GM19099 (cell line): ENCODE results near the gene CLEC11A.

Experiments
- POLR2A ChIP-seq: IDR thresholded peaks from 3 replicates; pipeline ENCODE4 v1.6.1; 2011; ENCODE audit warnings: low read depth; ENCODE audit not compliant: insufficient read length; ENCODE audit errors: extremely low read depth

The CLEC11A gene

GRCh38 chr19:50725218-50725910, 2.2 kb downstream of the CLEC11A start:
- no peak for TF ChIP-seq POLR2A

DNA sequence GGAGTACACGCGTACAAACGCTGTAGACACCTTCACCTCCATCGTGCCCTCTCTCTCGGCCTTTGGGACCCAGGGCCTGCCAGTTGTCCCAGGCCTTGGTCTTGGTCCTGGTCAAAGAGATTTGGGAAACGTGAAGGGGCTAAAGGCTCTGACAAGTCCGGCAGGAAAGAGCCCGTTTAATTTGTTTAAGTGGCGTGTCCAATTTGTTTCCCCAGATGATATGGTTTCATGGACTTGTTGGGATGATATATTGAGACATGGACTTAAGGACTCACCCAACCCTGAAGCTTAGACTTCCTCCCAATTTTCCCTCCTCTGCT, 2.7 kb downstream of the CLEC11A start:
- TF ChIP-seq POLR2A = no peak

DNA sequence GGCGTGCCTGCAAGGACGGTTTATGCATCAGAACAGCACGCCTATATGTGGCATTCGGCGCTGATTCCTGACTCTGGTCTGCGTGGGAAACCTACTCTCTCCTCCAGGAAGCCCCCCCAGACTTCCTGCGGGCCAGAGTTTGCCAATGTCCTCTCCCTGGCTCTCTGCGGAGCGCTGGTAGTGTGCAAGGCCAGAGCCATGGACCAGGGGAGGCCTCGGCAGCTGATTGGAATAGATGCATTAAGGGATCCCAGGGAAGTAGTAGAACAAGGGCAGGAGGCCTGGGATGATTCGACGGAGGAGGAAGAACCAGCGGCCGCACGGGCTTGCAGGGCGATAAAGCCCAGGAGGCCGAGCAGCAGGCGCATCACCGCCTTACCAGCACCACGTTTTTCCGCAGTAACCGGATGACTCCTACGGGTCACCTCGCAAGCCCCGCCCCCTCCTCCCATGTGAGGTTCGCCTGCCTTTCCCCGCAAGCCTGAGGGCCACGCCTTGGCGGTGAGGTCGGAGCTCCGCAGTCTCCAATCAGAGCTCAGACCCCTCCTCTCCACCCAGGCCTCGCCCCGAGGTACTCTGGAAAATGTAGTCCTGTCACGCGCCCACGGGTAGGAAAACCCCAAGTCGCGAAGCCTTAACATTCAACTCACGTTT, 5.0 kb downstream of the CLEC11A start:
- TF ChIP-seq POLR2A = no peak

DNA sequence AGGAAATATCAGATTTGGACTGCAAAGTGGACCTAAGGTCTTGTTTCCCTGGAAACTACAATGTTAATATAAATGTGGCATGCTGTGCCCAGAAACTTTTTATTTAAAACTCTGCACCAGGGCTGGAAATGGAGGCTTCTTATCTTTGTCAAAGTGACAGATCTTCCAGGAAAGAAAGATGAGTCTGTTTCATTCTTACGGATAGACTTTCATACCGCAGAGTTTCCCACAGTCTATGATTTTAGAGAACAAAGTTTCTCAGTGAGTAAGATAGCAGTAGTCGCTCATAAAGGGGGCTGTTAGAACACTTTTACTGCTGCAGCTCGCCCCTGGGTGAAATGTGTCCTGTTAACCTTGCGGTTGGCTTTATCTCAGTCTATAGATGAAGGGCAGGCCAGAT, 6.7 kb downstream of the CLEC11A start:
- TF ChIP-seq POLR2A = no peak

DNA sequence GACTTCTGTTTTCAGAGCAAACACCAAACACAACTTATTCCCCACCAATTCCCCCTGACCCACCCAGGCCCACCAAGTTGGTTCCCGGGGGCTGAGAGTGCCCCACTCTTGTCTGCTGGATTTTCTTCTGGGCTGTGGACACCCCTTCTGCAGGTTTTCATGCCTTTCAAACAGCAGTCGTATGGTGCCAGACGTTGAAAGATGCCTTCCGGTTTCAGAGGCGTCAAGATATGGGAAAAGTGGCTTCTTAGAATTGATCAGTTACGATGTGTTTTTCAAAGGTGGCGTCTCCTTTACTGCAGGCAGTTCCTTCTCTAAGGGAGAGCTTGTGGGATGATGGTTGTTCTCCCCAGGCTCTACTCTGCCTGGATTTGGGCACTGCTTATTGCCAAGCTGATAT, 12.7 kb downstream of the CLEC11A start:
- TF ChIP-seq POLR2A = no peak

DNA sequence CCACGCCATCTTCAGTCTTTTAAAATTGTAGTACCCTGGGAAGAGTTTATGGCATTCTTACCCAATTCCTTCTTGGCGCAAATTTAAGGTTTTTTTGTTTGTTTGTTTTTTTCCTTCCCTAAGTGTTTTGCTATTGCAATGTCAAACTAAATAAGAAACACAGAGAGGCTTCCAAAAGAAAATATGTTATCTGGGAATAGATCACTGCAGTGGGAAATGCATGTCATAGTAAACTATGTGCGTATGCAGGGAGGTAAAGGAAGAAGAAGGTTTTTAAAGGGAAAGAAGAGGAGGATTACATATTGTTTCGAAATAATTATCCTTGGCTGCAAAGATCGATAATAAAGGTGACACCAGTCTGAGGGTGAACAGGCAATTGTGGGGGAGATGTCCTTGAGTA, 13.2 kb downstream of the CLEC11A start:
- no peak for TF ChIP-seq POLR2A

DNA sequence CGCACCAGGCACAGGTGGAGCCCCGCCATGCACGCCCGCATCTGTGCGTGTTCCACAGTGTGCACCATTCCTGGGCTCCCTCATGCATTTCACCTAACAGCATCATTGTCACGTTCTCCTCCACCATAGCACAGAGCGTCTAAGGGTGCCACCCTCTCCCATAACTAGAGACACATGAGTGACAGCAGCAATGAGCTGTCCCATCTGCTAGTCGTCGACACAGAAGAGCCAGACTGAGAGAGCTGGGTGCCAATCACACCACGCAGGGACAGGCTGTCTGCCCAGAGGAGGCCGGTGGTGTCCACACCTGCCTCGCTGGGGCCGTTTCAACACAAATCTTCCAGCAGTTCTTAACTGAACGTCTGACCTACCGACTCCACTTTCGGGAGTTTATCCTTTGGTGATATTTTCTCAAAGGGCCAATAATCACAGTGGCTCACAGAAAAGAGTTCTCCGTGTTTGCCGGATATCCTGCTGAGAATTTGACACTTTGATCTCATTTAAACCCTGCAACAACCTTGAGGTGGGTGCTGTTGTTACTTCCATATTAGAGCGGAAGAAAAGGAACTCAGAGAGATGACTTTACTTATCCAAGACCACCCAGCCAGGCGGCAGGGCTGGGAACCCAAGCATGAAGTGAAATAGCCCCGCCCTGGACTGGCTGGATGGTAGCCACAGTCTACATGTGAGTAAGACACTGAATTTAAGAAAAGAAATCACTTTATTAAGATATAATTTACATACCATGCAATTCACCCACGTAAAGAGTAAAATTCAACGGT, 16.2 kb downstream of the CLEC11A start:
- no peak for TF ChIP-seq POLR2A

DNA sequence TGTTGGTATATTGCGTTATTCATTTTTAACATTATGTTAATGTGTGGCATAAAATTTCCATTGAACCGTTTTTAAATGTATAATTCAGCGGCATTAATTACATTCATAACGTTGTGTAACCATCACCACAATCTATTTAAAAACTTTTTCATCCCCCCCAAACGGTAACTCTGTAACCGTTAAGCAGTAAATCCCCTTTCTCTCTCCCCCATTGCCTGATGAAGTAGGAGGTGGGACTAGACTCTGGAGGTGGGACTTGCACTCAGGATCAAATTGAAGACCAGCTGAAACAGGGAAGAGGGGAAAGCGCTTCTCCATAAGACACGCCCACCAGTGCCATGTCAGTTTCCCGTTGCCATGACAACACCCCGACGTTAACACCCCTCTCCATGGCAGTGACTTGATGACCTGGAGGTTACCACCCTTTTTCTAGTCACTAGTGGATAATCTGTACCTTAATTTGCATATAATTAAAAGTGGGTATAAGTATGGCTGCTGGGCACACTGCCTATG, 16.8 kb downstream of the CLEC11A start:
- no peak for TF ChIP-seq POLR2A

- TF ChIP-seq POLR2A = no peak
Observed at GRCh38 chr19:50741179-50741933, 18.2 kb downstream of the CLEC11A start.

- TF ChIP-seq POLR2A = no peak
Observed at GRCh38 chr19:50743537-50743936, 20.4 kb downstream of the CLEC11A start.

- no peak for TF ChIP-seq POLR2A
Observed at GRCh38 chr19:50745221-50745620, 22.1 kb downstream of the CLEC11A start.

DNA sequence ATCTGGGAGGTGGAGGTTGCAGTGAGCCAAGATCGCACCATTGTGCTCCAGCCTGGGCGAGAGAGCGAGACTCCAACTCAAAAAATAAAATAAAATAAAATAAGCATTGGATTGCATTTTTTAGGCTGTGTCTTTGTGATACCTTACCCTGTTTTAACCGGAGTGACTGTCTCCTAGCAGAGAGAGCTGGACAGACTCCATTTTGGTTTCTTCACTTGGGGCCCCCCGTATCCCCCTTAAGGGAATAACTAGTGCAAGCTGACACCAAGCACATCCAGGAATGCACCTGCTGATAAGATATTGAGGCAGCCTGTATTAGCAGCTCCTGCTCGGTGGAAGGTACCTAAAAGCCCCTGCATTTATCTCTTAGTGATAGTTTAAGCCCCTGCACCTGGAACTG, 26.3 kb downstream of the CLEC11A start:
- no peak for TF ChIP-seq POLR2A

GRCh38 chr19:50750010-50750409, 26.8 kb downstream of the CLEC11A start:
- no peak for TF ChIP-seq POLR2A

GRCh38 chr19:50753879-50754278, 30.7 kb downstream of the CLEC11A start:
- no peak for TF ChIP-seq POLR2A

DNA sequence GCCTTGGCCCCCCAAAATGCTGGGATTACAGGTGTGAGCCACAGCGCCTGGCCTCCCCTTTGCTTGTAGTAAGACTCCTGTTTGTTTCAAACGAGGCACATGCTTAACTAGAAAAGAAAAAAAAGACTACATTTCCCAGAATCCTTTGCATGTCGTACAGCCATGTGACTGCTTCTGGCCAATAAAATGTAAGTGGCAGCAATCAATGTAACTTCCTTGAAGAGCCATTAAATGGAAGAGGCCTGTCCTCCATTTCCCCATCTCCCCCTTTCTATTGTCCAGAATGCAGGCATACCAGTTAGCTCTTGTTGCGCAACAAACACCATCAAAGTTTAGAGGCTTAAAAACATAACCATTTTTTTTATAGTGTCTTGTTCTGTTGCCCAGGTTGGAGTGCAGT, 36.7 kb downstream of the CLEC11A start:
- no peak for TF ChIP-seq POLR2A
